RWPE2 (cell line): ENCODE measurements around the gene SLC7A6OS.

Experiments used
- ATAC-seq: fragments of 200-7000 bp; cut with Tn5 transposase; 3 replicates; pipeline ENCODE4 v1.9.1; 2021; ENCODE audit warnings: low read depth
- DNase-seq: peaks from one replicate; pipeline ENCODE4 v3.0.0-alpha.2; 2020; ENCODE audit warnings: low spot score
- H3K27ac ChIP-seq: fragments of 450-650 bp; 2 replicates; pipeline ENCODE4 v1.5.1; 2017; ENCODE audit warnings: mild to moderate bottlenecking; ENCODE audit not compliant: poor library complexity, severe bottlenecking
- H3K27me3 ChIP-seq: fragments of 250-450 bp; sonication (Bioruptor Pico); 2 replicates; pipeline ENCODE4 v1.5.1; 2021; ENCODE audit warnings: mild to moderate bottlenecking, moderate library complexity; ENCODE audit not compliant: insufficient read depth, poor library complexity, severe bottlenecking
- H3K36me3 ChIP-seq: fragments of 250-450 bp; sonication (Bioruptor Pico); 2 replicates; pipeline ENCODE4 v1.5.1; 2020; ENCODE audit warnings: low read depth, mild to moderate bottlenecking, moderate library complexity
- H3K4me1 ChIP-seq: fragments of 250-450 bp; sonication (Bioruptor Pico); 2 replicates; pipeline ENCODE4 v1.5.1; 2021; ENCODE audit warnings: mild to moderate bottlenecking, moderate library complexity; ENCODE audit not compliant: insufficient read depth, poor library complexity, severe bottlenecking
- H3K4me3 ChIP-seq: fragments of 250-450 bp; sonication (Bioruptor Pico); 2 replicates; pipeline ENCODE4 v1.5.1; 2021; ENCODE audit warnings: mild to moderate bottlenecking, moderate library complexity; ENCODE audit not compliant: severe bottlenecking
- H3K9me3 ChIP-seq: fragments of 250-450 bp; sonication (Bioruptor Pico); 2 replicates; pipeline ENCODE4 v1.5.1; 2021; ENCODE audit warnings: mild to moderate bottlenecking, moderate library complexity; ENCODE audit not compliant: severe bottlenecking
- CTCF ChIP-seq: fragments of 450-650 bp; IDR thresholded peaks from one replicate; pipeline ENCODE4 v1.5.1; 2017; ENCODE audit warnings: mild to moderate bottlenecking, moderate library complexity; ENCODE audit not compliant: poor library complexity, severe bottlenecking

SLC7A6OS gene

GRCh38 chr16:68284847-68285246 lies 25.9 kb downstream of the SLC7A6OS start:
- Histone ChIP-seq H3K36me3 (peaks cover 41% of the 10 kb centered on the region), H3K4me3 (no peak overlapping the region), H3K27ac (no peak overlapping the region), H3K4me1 (no peaks in the 10 kb centered on the region), H3K27me3 (no peaks in the 10 kb centered on the region), H3K9me3 (no peaks in the 10 kb centered on the region)
- DNase-seq (no peak), ATAC-seq (no peak)
- TF ChIP-seq CTCF = no peak

GRCh38 chr16:68283801-68284598 lies 26.7 kb downstream of the SLC7A6OS start:
- DNase-seq = no peak
- no peak overlapping the region for H3K27ac ChIP-seq
- no peak for TF ChIP-seq CTCF
- peaks cover 42% of the 10 kb centered on the region for H3K36me3 ChIP-seq
- no peak overlapping the region for H3K4me3 ChIP-seq
- no peaks in the 10 kb centered on the region for H3K9me3 ChIP-seq
- no peak for ATAC-seq
- no peaks in the 10 kb centered on the region for H3K27me3 ChIP-seq
- no peaks in the 10 kb centered on the region for H3K4me1 ChIP-seq

GRCh38 chr16:68283346-68283745 lies 27.4 kb downstream of the SLC7A6OS start:
- TF ChIP-seq CTCF = no peak
- H3K4me1 ChIP-seq = no peaks in the 10 kb centered on the region
- no peaks in the 10 kb centered on the region for H3K9me3 ChIP-seq
- no peak overlapping the region for H3K4me3 ChIP-seq
- no peak overlapping the region for H3K27ac ChIP-seq
- ATAC-seq (no peak), DNase-seq (no peak)
- H3K36me3 ChIP-seq = peaks cover 39% of the 10 kb centered on the region
- no peaks in the 10 kb centered on the region for H3K27me3 ChIP-seq

- ATAC-seq (no peak), DNase-seq (no peak)
- H3K9me3 ChIP-seq = no peaks in the 10 kb centered on the region
- H3K27ac ChIP-seq = no peak overlapping the region
- TF ChIP-seq CTCF = no peak
- no peak overlapping the region for H3K4me3 ChIP-seq
- H3K36me3 ChIP-seq = peaks cover 36% of the 10 kb centered on the region
- no peaks in the 10 kb centered on the region for H3K4me1 ChIP-seq
- no peaks in the 10 kb centered on the region for H3K27me3 ChIP-seq
These were observed 28.7 kb downstream of the SLC7A6OS start for GRCh38 chr16:68282064-68282452.

- Histone ChIP-seq H3K9me3 (no peaks in the 10 kb centered on the region), H3K27me3 (no peaks in the 10 kb centered on the region), H3K4me1 (no peaks in the 10 kb centered on the region), H3K27ac (no peak overlapping the region), H3K36me3 (peaks cover 34% of the 10 kb centered on the region), H3K4me3 (no peak overlapping the region)
- TF ChIP-seq CTCF = no peak
- DNase-seq (no peak), ATAC-seq (no peak)
These were observed 29.2 kb downstream of the SLC7A6OS start for GRCh38 chr16:68281368-68282063.
